Measurements from ENCODE around the gene PTPRB. TPM values are rescaled to one million over a fixed set of nuclear protein-coding genes. Genes with fewer than 3 reads are reported as not detected.

PTPRB gene
- total RNA-seq, 2 donors from 2014 or later = 11.2 to 20.3 TPM

DNA sequence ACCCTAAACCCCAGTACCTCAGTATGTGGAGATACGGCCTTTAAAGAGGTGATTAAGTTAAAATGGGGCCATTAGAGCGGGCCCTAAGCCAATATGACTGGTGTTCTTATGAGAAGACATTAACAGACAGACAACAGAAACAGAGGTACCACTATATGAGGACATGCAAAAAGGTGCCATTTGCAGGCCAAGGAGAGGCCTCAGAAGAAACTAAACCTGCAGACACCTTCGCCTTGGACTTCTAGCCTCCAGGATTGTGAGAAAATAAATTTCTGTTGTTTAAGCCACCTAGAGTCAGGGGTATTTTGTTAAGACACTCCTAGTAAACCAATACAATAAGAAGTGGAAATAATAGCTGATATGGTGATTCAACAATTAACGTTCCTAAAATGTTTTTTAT lies 32.6 kb downstream of the PTPRB start:
- WGBS = 93% methylated on average over 4 of the region's 4 CpGs

DNA sequence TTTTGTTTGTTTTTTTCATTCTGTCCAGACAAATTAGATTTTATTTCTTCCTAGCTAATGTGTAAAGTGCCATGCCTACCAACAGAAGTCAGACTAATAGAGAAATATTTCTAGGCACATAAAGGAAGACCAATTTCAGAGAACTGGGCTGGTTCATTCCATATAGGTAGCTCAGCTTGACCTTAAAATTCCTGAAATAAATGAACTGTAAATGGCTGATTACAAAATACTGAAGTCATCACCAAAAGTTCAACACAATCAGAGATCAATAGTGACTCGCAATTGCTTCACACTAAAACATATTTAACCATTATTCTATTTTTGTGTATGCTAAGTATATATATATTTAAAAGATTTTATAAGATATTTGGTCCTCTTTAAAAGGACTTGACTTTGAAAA lies 34.2 kb downstream of the PTPRB start:
- H3K9me3 ChIP-seq = no peaks in the 10 kb centered on the region
- no peak overlapping the region for H3K27ac ChIP-seq
- TF ChIP-seq POLR2A (IDR thresholded peaks at IDR 0.05) (no peak), POLR2AphosphoS5 (IDR thresholded peaks at IDR 0.05) (no peak)
- TF ChIP-seq, protein P1, sequence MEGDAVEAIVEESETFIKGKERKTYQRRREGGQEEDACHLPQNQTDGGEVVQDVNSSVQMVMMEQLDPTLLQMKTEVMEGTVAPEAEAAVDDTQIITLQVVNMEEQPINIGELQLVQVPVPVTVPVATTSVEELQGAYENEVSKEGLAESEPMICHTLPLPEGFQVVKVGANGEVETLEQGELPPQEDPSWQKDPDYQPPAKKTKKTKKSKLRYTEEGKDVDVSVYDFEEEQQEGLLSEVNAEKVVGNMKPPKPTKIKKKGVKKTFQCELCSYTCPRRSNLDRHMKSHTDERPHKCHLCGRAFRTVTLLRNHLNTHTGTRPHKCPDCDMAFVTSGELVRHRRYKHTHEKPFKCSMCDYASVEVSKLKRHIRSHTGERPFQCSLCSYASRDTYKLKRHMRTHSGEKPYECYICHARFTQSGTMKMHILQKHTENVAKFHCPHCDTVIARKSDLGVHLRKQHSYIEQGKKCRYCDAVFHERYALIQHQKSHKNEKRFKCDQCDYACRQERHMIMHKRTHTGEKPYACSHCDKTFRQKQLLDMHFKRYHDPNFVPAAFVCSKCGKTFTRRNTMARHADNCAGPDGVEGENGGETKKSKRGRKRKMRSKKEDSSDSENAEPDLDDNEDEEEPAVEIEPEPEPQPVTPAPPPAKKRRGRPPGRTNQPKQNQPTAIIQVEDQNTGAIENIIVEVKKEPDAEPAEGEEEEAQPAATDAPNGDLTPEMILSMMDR (IDR thresholded peaks at IDR 0.05) = no peak
- intact Hi-C loops (cut with DNase I) = no loop called here
- no peaks in the 10 kb centered on the region for H3K27me3 ChIP-seq (replicated peaks; ENCODE audit: insufficient read depth)
- no peaks in the 10 kb centered on the region for H3K36me3 ChIP-seq
- H3K4me1 ChIP-seq (replicated peaks) = no peaks in the 10 kb centered on the region
- WGBS = 41% methylated on average over 1 of the region's 1 CpG
- no peak overlapping the region for H3K4me3 ChIP-seq
- DNase-seq (ENCODE audit: low spot score) = no peak

More for the DNA sequence above, 32.6 kb downstream of the PTPRB start:
- Histone ChIP-seq H3K27me3 (replicated peaks; ENCODE audit: insufficient read depth) (no peaks in the 10 kb centered on the region), H3K4me1 (replicated peaks) (no peaks in the 10 kb centered on the region), H3K4me3 (no peak overlapping the region), H3K27ac (no peak overlapping the region), H3K9me3 (no peaks in the 10 kb centered on the region), H3K36me3 (no peaks in the 10 kb centered on the region)
- TF ChIP-seq POLR2AphosphoS5 (IDR thresholded peaks at IDR 0.05) (no peak), POLR2A (IDR thresholded peaks at IDR 0.05) (no peak)
- TF ChIP-seq, protein P1 (IDR thresholded peaks at IDR 0.05) = no peak
- intact Hi-C loops (cut with DNase I) = no loop called here
- DNase-seq (ENCODE audit: low spot score) = no peak

DNA sequence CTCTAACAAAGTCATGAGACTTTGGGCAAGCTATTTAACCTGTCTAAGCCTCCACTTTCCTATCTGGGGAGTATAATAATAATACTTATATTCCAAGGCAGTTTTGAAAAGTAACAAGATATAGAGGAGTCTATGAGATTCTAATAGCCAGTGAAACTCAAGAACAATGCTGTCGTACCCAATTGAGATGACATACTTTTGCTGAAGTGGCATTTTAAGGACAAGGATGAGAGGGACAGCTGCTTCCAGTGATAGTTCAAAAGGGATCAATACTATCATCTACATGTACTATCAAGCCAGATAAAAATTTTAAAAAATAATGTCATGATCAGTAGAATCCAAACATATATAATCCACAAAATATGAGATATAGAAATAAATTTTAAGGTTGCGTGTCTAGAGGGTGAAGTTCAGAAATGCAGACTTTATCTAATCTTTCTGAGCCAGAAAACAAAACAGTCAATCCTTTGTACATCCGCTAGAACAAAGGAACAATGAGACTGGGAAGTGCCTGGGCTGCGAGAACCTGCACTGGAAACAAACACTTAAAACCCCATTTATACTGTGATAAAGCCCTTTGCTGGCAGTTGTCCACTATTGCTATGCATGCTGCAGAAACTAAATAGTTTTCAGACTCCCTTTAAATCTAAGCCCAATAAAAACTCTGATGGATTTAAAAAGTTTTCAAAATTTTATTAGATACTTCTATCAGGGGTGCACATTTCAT lies 38.6 kb downstream of the PTPRB start:
- H3K36me3 ChIP-seq = no peaks in the 10 kb centered on the region
- H3K4me3 ChIP-seq = no peak overlapping the region
- DNase-seq (ENCODE audit: low spot score) = no peak
- 32% methylated on average over 4 of the region's 4 CpGs for WGBS
- H3K9me3 ChIP-seq = no peaks in the 10 kb centered on the region
- no peaks in the 10 kb centered on the region for H3K4me1 ChIP-seq (replicated peaks)
- intact Hi-C loops (cut with DNase I) = loop anchor here (10.0 kb wide), 1 partner anchor 416 kb away; no protein-coding TSS in a partner anchor
- no peaks in the 10 kb centered on the region for H3K27me3 ChIP-seq (replicated peaks; ENCODE audit: insufficient read depth)
- no peak overlapping the region for H3K27ac ChIP-seq
- TF ChIP-seq, protein P1 (IDR thresholded peaks at IDR 0.05) = no peak
- TF ChIP-seq POLR2AphosphoS5 (IDR thresholded peaks at IDR 0.05) (no peak), POLR2A (IDR thresholded peaks at IDR 0.05) (no peak)

DNA sequence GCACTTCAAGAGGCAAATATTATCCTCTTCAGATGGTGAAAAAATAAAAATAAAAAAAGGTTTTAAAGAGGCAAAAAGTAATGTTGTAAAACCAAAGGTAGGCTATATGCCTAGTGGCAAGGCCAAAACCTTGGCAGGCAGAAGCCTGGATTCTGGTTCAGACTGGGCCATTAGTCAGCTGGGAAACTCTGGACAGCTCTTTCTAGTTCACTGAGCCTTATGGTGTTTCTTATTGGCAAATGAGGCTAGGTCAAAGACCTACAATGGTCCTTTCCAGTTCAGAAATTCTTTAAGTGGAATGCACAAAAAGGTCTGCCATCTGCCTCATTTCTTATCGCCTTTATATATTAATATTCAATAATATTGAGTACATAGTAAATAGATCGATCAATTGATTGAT lies 44.6 kb downstream of the PTPRB start:
- no peak for DNase-seq (ENCODE audit: low spot score)
- H3K4me1 ChIP-seq (replicated peaks) = no peaks in the 10 kb centered on the region
- no peaks in the 10 kb centered on the region for H3K27me3 ChIP-seq (replicated peaks; ENCODE audit: insufficient read depth)
- TF ChIP-seq POLR2A (IDR thresholded peaks at IDR 0.05) = no peak
- TF ChIP-seq, protein P1 (IDR thresholded peaks at IDR 0.05) = no peak
- no peak for TF ChIP-seq POLR2AphosphoS5 (IDR thresholded peaks at IDR 0.05)
- no peaks in the 10 kb centered on the region for H3K36me3 ChIP-seq
- no peaks in the 10 kb centered on the region for H3K9me3 ChIP-seq
- no peak overlapping the region for H3K27ac ChIP-seq
- no peak overlapping the region for H3K4me3 ChIP-seq
- WGBS = 97% methylated on average over 2 of the region's 2 CpGs
- intact Hi-C loops (cut with DNase I) = loop anchor here (10.0 kb wide), 1 partner anchor 422 kb away; no protein-coding TSS in a partner anchor
